HEK293 (cell line): ENCODE data around the gene PYCR2.
A peak's percentile ranks its signal among the peaks of the same experiment; 100 is the strongest.

Source experiments
- CTCF ChIA-PET: fragments of 350-600 bp; formaldehyde crosslinking; extraction: SDS; loops from one replicate; lab custom pipeline; 2021; ENCODE audit warnings: antibody characterized with exemption; lab: Yijun Ruan, JAX
- POLR2A ChIA-PET: fragments of 300-600 bp; formaldehyde crosslinking; extraction: SDS; loops from one replicate; lab custom pipeline; 2020; ENCODE audit warnings: antibody characterized with exemption, inconsistent platforms; lab: Yijun Ruan, JAX
- H3K27ac ChIP-seq: fragments of 200-500 bp; sonication (Bioruptor generic); 2 replicates; pipeline ENCODE4 v1.5.1; 2014; ENCODE audit warnings: low read depth, low read length, control low read depth, inconsistent platforms; ENCODE audit errors: extremely low read depth
- H3K36me3 ChIP-seq, 2 experiments: fragments of 200-500 bp in 1 of 2; sonication (Bioruptor generic) in 1 of 2; 1 replicate in 1 of 2; 2 replicates in 1 of 2; pipeline ENCODE4 v1.5.1; 2014 to 2017; ENCODE audit warnings: inconsistent platforms in 2 of 2, low read length in 2 of 2; ENCODE audit not compliant: control insufficient read depth in 2 of 2, insufficient read depth in 1 of 2
- H3K4me1 ChIP-seq: fragments of 200-500 bp; sonication (Bioruptor generic); 2 replicates; pipeline ENCODE4 v1.5.1; 2014; ENCODE audit warnings: mild to moderate bottlenecking, low read length, inconsistent platforms; ENCODE audit not compliant: control insufficient read depth, insufficient read depth
- H3K4me3 ChIP-seq: 2 replicates; pipeline ENCODE4 v1.5.1; 2011; ENCODE audit warnings: low read depth, mild to moderate bottlenecking, control low read depth, low read length, moderate library complexity
- H3K9me3 ChIP-seq: fragments of 200-500 bp; sonication (Bioruptor generic); 2 replicates; pipeline ENCODE4 v1.5.1; 2014; ENCODE audit warnings: low read depth, low read length, inconsistent platforms; ENCODE audit not compliant: control insufficient read depth, insufficient read depth
- GLIS2 ChIP-seq: fragments of 450-650 bp; formaldehyde crosslinking; IDR thresholded peaks from 2 replicates; pipeline ENCODE4 v1.5.1; 2016; ENCODE audit warnings: missing biosample characterization, missing genetic modification characterization
- KLF8 ChIP-seq: fragments of 450-650 bp; formaldehyde crosslinking; IDR thresholded peaks from 2 replicates; pipeline ENCODE4 v1.5.1; 2016; ENCODE audit warnings: missing biosample characterization, missing genetic modification characterization
- ZBTB8A ChIP-seq: fragments of 450-650 bp; formaldehyde crosslinking; IDR thresholded peaks from 2 replicates; pipeline ENCODE4 v1.5.1; 2016; ENCODE audit warnings: missing biosample characterization, missing genetic modification characterization
- ZFHX2 ChIP-seq: fragments of 450-650 bp; formaldehyde crosslinking; conservative IDR thresholded peaks from 2 replicates; pipeline ENCODE4 v1.5.1; 2016; ENCODE audit warnings: missing biosample characterization, missing genetic modification characterization
- ZNF133 ChIP-seq: fragments of 450-650 bp; formaldehyde crosslinking; IDR thresholded peaks from 2 replicates; pipeline ENCODE4 v1.5.1; 2016; ENCODE audit warnings: missing biosample characterization, missing genetic modification characterization
- ZNF239 ChIP-seq: fragments of 450-650 bp; formaldehyde crosslinking; IDR thresholded peaks from 2 replicates; pipeline ENCODE4 v1.5.1; 2016; ENCODE audit warnings: missing biosample characterization, missing genetic modification characterization
- ZNF266 ChIP-seq: fragments of 450-650 bp; formaldehyde crosslinking; IDR thresholded peaks from 2 replicates; pipeline ENCODE4 v1.5.1; 2016; ENCODE audit warnings: missing biosample characterization, missing genetic modification characterization, low read depth
- ZNF324 ChIP-seq: fragments of 450-650 bp; formaldehyde crosslinking; IDR thresholded peaks from 2 replicates; pipeline ENCODE4 v1.5.1; 2016; ENCODE audit warnings: missing biosample characterization, missing genetic modification characterization
- ZNF549 ChIP-seq: fragments of 450-650 bp; IDR thresholded peaks from 2 replicates; pipeline ENCODE4 v1.5.1; 2018; ENCODE audit warnings: missing biosample characterization, missing genetic modification characterization, mild to moderate bottlenecking, inconsistent platforms, moderate library complexity
- ZNF664 ChIP-seq: fragments of 450-650 bp; formaldehyde crosslinking; IDR thresholded peaks from 2 replicates; pipeline ENCODE4 v1.5.1; 2016; ENCODE audit warnings: missing biosample characterization, missing genetic modification characterization
- ZNF670 ChIP-seq: fragments of 450-650 bp; formaldehyde crosslinking; IDR thresholded peaks from 2 replicates; pipeline ENCODE4 v1.5.1; 2016; ENCODE audit warnings: missing biosample characterization, missing genetic modification characterization, low read depth
- TF ChIP-seq, protein P1 (sequence below): fragments of 450-650 bp; IDR thresholded peaks from 2 replicates; pipeline ENCODE4 v1.5.1; 2018; ENCODE audit warnings: missing biosample characterization, mild to moderate bottlenecking, missing genetic modification characterization
- TF ChIP-seq, protein P2 (sequence below): fragments of 450-650 bp; formaldehyde crosslinking; IDR thresholded peaks from 2 replicates; pipeline ENCODE4 v1.5.1; 2016; ENCODE audit warnings: missing biosample characterization, missing genetic modification characterization
- TF ChIP-seq, protein P3 (sequence below): fragments of 450-650 bp; formaldehyde crosslinking; IDR thresholded peaks from 2 replicates; pipeline ENCODE4 v1.5.1; 2016; ENCODE audit warnings: missing biosample characterization, missing genetic modification characterization
- TF ChIP-seq, protein P4 (sequence below): fragments of 450-650 bp; formaldehyde crosslinking; IDR thresholded peaks from 2 replicates; pipeline ENCODE4 v1.5.1; 2016; ENCODE audit warnings: missing biosample characterization, missing genetic modification characterization
- TF ChIP-seq, protein P5 (sequence below): fragments of 450-650 bp; formaldehyde crosslinking; IDR thresholded peaks from 2 replicates; pipeline ENCODE4 v1.5.1; 2016; ENCODE audit warnings: missing biosample characterization, missing genetic modification characterization

PYCR2 gene

DNA sequence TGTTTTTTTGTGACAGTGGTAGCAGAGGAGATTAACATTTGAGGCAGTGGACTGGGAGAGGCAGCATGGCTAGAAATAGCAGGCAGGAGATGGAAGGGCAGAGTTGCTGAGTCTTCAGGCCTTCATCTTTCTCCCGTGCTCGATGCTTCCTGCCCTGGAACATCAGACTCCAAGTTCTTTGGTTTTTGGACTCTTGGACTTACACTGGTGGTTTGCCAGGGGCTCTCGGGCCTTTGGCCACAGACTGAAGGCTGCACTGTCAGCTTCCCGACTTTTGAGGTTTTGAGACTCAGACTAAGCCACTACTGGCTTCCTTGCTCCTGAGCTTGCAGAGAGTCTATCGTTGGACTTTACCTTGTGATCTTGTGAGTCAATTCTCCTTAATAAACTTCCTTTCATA, 41.2 kb upstream of the PYCR2 start:
- H3K36me3 ChIP-seq: no peaks in the 10 kb centered on the region
- TF ChIP-seq, protein P1, sequence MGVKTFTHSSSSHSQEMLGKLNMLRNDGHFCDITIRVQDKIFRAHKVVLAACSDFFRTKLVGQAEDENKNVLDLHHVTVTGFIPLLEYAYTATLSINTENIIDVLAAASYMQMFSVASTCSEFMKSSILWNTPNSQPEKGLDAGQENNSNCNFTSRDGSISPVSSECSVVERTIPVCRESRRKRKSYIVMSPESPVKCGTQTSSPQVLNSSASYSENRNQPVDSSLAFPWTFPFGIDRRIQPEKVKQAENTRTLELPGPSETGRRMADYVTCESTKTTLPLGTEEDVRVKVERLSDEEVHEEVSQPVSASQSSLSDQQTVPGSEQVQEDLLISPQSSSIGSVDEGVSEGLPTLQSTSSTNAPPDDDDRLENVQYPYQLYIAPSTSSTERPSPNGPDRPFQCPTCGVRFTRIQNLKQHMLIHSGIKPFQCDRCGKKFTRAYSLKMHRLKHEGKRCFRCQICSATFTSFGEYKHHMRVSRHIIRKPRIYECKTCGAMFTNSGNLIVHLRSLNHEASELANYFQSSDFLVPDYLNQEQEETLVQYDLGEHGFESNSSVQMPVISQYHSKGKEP (tag by site-specific recombination): no peak
- TF ChIP-seq ZNF549 (tag by site-specific recombination) (no peak), ZNF239 (tag by site-specific recombination) (no peak)
- H3K9me3 ChIP-seq: no peaks in the 10 kb centered on the region
- no peak overlapping the region for H3K4me3 ChIP-seq
- no peak overlapping the region for H3K27ac ChIP-seq
- POLR2A ChIA-PET: interaction anchor here (0.6 kb wide), 1 partner anchor 227 kb away, joined by 3 read pairs; no protein-coding TSS in a partner anchor
- CTCF ChIA-PET: interaction anchor here (0.6 to 1.2 kb wide), 4 partner anchors 11 to 299 kb away, joined by 3 to 4 read pairs (median 3); no protein-coding TSS in a partner anchor
- H3K4me1 ChIP-seq: no peaks in the 10 kb centered on the region

DNA sequence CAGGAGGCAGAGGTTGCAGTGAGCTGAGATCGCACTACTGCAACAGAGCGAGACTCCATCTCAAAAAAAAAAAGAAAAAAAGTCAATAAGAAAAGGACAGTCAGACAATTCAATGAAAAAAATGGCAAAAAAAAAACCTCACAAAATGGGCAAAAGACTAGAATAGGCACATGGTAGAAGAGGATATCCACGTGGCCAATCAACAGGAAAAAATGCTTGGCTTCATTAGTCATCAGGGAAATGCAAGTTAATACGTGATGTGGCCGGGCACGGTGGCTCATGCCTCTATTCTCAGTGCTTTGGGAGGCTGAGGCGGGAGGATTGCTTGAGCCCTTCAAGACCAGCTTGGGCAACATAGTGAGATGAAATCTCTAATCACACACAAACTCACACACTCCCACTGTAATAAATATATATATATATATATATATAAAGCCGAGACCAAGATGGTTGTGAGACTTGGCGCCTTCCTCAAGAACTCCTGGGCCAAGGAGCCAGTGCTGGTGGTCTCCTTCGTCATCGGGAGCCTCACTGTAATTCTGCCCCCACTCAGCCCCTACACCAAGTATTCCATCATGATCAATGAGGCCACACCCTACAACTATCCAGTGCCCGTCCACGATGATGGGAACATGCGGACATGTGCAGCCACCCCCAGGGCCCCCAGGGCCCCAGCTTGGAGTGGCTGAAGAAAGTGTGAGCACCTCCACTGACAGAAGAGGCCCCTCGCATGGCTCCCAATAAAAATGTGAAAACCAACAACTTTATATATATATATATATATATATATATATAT, 39.9 kb upstream of the PYCR2 start:
- no peak for TF ChIP-seq ZNF664 (tag by site-specific recombination)
- TF ChIP-seq, protein P2, sequence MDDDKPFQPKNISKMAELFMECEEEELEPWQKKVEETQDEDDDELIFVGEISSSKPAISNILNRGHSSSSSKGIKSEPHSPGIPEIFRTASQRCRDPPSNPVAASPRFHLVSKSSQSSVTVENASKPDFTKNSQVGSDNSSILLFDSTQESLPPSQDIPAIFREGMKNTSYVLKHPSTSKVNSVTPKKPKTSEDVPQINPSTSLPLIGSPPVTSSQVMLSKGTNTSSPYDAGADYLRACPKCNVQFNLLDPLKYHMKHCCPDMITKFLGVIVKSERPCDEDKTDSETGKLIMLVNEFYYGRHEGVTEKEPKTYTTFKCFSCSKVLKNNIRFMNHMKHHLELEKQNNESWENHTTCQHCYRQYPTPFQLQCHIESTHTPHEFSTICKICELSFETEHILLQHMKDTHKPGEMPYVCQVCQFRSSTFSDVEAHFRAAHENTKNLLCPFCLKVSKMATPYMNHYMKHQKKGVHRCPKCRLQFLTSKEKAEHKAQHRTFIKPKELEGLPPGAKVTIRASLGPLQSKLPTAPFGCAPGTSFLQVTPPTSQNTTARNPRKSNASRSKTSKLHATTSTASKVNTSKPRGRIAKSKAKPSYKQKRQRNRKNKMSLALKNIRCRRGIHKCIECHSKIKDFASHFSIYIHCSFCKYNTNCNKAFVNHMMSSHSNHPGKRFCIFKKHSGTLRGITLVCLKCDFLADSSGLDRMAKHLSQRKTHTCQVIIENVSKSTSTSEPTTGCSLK (tag by site-specific recombination): no peak
- TF ChIP-seq, protein P3, sequence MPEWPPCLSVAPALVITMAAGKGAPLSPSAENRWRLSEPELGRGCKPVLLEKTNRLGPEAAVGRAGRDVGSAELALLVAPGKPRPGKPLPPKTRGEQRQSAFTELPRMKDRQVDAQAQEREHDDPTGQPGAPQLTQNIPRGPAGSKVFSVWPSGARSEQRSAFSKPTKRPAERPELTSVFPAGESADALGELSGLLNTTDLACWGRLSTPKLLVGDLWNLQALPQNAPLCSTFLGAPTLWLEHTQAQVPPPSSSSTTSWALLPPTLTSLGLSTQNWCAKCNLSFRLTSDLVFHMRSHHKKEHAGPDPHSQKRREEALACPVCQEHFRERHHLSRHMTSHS (tag by site-specific recombination): no peak
- H3K4me1 ChIP-seq: no peaks in the 10 kb centered on the region
- no peak overlapping the region for H3K4me3 ChIP-seq
- no peaks in the 10 kb centered on the region for H3K9me3 ChIP-seq
- POLR2A ChIA-PET: interaction anchor here (0.6 to 0.8 kb wide), 3 partner anchors 33 to 593 kb away, joined by 3 to 4 read pairs (median 3); partner anchors contain the start of gene PYCR2
- H3K36me3 ChIP-seq: no peaks in the 10 kb centered on the region
- CTCF ChIA-PET: interaction anchor here (0.5 to 4.8 kb wide), 9 partner anchors 10 to 482 kb away, joined by 3 to 48 read pairs (median 7); partner anchors contain the start of gene PYCR2
- no peak overlapping the region for H3K27ac ChIP-seq

DNA sequence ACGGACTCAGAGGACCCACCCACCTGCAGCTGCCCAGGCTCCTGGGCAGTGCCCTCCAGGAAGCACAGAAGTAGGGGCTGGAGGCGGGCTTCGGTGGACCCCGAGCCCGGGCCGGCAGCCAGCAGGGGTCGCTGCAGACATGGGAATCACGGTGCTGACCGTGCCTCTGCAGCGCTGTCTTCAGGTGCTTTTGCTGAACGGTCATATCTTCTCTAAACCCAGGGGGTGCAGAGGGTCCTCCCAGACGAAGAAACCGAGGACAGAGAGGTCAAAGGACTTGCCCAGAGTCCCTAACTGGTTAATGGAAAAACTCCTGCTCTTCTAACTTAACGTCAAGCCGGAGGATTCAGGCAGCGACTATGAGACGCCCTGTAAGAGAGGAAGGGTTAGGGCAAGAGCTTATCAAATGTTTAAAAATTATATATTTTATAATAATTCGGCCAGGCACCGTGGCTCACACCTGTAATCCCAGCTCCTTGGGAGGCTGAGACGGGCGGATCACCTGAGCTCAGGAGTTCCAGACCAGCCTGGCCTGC, 38.5 kb upstream of the PYCR2 start:
- no peaks in the 10 kb centered on the region for H3K9me3 ChIP-seq
- no peaks in the 10 kb centered on the region for H3K36me3 ChIP-seq
- H3K27ac ChIP-seq: no peak overlapping the region
- H3K4me3 ChIP-seq: no peak overlapping the region
- ChIA-PET POLR2A (interaction anchor here (0.6 to 2.2 kb wide), 3 partner anchors 19 to 39 kb away, joined by 3 to 7 read pairs (median 5); partner anchors contain the start of gene PYCR2), CTCF (interaction anchor here (0.6 to 4.8 kb wide), 25 partner anchors 8 to 742 kb away, joined by 3 to 48 read pairs (median 5); partner anchors contain the start of genes LEFTY2, PYCR2 and TMEM63A)
- no peaks in the 10 kb centered on the region for H3K4me1 ChIP-seq
- TF ChIP-seq ZBTB8A (tag by site-specific recombination) (peak; percentile 60), ZNF670 (tag by site-specific recombination) (no peak), ZFHX2 (tag by site-specific recombination) (peak; percentile 22; the same call in 1 of the 2 replicates), ZNF266 (tag by site-specific recombination) (no peak), ZNF133 (tag by site-specific recombination) (no peak), ZNF324 (tag by site-specific recombination) (0 out of 2 replicates have a peak, but pooled peaks have one; percentile 21), KLF8 (tag by site-specific recombination) (peak; percentile 47; the same call in 1 of the 2 replicates), GLIS2 (tag by site-specific recombination) (peak; percentile 9; the same call in 1 of the 2 replicates)
- TF ChIP-seq, protein P4, sequence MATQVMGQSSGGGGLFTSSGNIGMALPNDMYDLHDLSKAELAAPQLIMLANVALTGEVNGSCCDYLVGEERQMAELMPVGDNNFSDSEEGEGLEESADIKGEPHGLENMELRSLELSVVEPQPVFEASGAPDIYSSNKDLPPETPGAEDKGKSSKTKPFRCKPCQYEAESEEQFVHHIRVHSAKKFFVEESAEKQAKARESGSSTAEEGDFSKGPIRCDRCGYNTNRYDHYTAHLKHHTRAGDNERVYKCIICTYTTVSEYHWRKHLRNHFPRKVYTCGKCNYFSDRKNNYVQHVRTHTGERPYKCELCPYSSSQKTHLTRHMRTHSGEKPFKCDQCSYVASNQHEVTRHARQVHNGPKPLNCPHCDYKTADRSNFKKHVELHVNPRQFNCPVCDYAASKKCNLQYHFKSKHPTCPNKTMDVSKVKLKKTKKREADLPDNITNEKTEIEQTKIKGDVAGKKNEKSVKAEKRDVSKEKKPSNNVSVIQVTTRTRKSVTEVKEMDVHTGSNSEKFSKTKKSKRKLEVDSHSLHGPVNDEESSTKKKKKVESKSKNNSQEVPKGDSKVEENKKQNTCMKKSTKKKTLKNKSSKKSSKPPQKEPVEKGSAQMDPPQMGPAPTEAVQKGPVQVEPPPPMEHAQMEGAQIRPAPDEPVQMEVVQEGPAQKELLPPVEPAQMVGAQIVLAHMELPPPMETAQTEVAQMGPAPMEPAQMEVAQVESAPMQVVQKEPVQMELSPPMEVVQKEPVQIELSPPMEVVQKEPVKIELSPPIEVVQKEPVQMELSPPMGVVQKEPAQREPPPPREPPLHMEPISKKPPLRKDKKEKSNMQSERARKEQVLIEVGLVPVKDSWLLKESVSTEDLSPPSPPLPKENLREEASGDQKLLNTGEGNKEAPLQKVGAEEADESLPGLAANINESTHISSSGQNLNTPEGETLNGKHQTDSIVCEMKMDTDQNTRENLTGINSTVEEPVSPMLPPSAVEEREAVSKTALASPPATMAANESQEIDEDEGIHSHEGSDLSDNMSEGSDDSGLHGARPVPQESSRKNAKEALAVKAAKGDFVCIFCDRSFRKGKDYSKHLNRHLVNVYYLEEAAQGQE (tag by site-specific recombination): no peak
- TF ChIP-seq, protein P5, sequence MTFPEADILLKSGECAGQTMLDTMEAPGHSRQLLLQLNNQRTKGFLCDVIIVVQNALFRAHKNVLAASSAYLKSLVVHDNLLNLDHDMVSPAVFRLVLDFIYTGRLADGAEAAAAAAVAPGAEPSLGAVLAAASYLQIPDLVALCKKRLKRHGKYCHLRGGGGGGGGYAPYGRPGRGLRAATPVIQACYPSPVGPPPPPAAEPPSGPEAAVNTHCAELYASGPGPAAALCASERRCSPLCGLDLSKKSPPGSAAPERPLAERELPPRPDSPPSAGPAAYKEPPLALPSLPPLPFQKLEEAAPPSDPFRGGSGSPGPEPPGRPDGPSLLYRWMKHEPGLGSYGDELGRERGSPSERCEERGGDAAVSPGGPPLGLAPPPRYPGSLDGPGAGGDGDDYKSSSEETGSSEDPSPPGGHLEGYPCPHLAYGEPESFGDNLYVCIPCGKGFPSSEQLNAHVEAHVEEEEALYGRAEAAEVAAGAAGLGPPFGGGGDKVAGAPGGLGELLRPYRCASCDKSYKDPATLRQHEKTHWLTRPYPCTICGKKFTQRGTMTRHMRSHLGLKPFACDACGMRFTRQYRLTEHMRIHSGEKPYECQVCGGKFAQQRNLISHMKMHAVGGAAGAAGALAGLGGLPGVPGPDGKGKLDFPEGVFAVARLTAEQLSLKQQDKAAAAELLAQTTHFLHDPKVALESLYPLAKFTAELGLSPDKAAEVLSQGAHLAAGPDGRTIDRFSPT: peak; percentile 51
